HepG2 (cell line): Measurements from ENCODE around the gene EXOC3. TPM values are rescaled to one million over a fixed set of nuclear protein-coding genes. Genes with fewer than 3 reads are reported as not detected.

Experiments
- ATAC-seq: fragments of 200-7000 bp; cut with Tn5 transposase; 3 replicates; pipeline ENCODE4 v1.9.1; 2020; ENCODE audit warnings: mild to moderate bottlenecking, moderate library complexity
- BruUV-seq: library from RNA; stranded (reverse); fragments of 400-500 nt; replicated peaks from 2 replicates; lab custom pipeline; 2021; lab: Mats Ljungman, UMichigan
- CTCF ChIA-PET: fragments of 300-600 bp; formaldehyde crosslinking; extraction: SDS; loops from one replicate; lab custom pipeline; 2021; ENCODE audit warnings: low total read pairs, inconsistent platforms, low intra/inter-chr PET ratio; lab: Yijun Ruan, JAX
- POLR2A ChIA-PET: fragments of 350-600 bp; sonication (Branson Sonifier 250); formaldehyde crosslinking; loops from one replicate; lab custom pipeline; 2020; ENCODE audit warnings: antibody characterized with exemption, inconsistent platforms; lab: Yijun Ruan, JAX
- DNase-seq: peaks from one replicate; pipeline ENCODE4 v3.0.0-alpha.2; 2015; ENCODE audit warnings: low spot score
- FAIRE-seq: peaks from 3 replicates; lab custom pipeline; 2011; peaks lifted over from hg19 to GRCh38; lab: Jason Lieb, UNC
- H2AFZ ChIP-seq: one replicate; pipeline ENCODE4 v1.6.1; 2011; ENCODE audit warnings: low read length, inconsistent platforms
- H3K27ac ChIP-seq: fragments of 300-600 bp; 3 replicates; pipeline ENCODE4 v1.8.0; 2011; ENCODE audit warnings: mixed run types, mild to moderate bottlenecking, mixed read lengths, low read length, inconsistent platforms; ENCODE audit not compliant: insufficient read depth; ENCODE audit errors: extremely low read length
- H3K27me3 ChIP-seq, 2 experiments: fragments of 200-600 bp in 1 of 2; 2 replicates in 1 of 2; 3 replicates in 1 of 2; pipeline versions ENCODE4 v1.6.0 to v1.8.0; 2011; ENCODE audit warnings: low read length in 2 of 2, mild to moderate bottlenecking in 2 of 2, moderate library complexity in 2 of 2, inconsistent platforms in 1 of 2; ENCODE audit not compliant: insufficient read depth in 2 of 2, control insufficient read depth in 1 of 2
- H3K36me3 ChIP-seq, 2 experiments: fragments of 200-600 bp in 1 of 2; replicated peaks in 1 of 2; 2 replicates in 1 of 2; 3 replicates in 1 of 2; pipeline versions ENCODE4 v1.5.1 to v1.8.0; 2011; ENCODE audit warnings: low read length in 2 of 2, inconsistent platforms in 1 of 2; ENCODE audit not compliant: insufficient read depth in 2 of 2, control insufficient read depth in 1 of 2
- H3K4me1 ChIP-seq: 2 replicates; pipeline ENCODE4 v1.5.1; 2012; ENCODE audit warnings: low read length, inconsistent platforms; ENCODE audit not compliant: insufficient read depth
- H3K4me2 ChIP-seq: 2 replicates; pipeline ENCODE4 v1.6.0; 2011; ENCODE audit warnings: low read depth, low read length, inconsistent platforms
- H3K4me3 ChIP-seq, 3 experiments: fragments of 200-600 bp in 1 of 3; sonication (generic), shearing (Covaris generic) in 1 of 3; replicated peaks in 1 of 3; 2 replicates each; pipeline ENCODE4 v1.5.1; 2011 to 2016; ENCODE audit warnings: low read length in 3 of 3, inconsistent platforms in 2 of 3, low read depth in 2 of 3, mild to moderate bottlenecking in 2 of 3, control low read depth in 1 of 3, mixed read lengths in 1 of 3; ENCODE audit not compliant: insufficient read depth in 1 of 3
- H3K79me2 ChIP-seq: one replicate; pipeline ENCODE4 v1.6.1; 2011; ENCODE audit warnings: low read length, inconsistent platforms; ENCODE audit not compliant: insufficient read depth
- H3K9ac ChIP-seq: 2 replicates; pipeline ENCODE4 v1.6.0; 2011; ENCODE audit warnings: mild to moderate bottlenecking, low read depth, low read length, inconsistent platforms; ENCODE audit not compliant: insufficient read depth
- H3K9me3 ChIP-seq: 2 replicates; pipeline ENCODE4 v1.5.1; 2012; ENCODE audit warnings: mild to moderate bottlenecking, low read length
- H4K20me1 ChIP-seq: 2 replicates; pipeline ENCODE4 v1.6.0; 2011; ENCODE audit warnings: inconsistent platforms, mild to moderate bottlenecking, low read length, moderate library complexity; ENCODE audit not compliant: insufficient read depth
- MAZ ChIP-seq, 2 experiments: sonication (generic) in 1 of 2; formaldehyde crosslinking in 1 of 2; IDR thresholded peaks; 2 replicates each; pipeline versions ENCODE4 v1.5.0 to v1.6.1; 2012 to 2020; ENCODE audit warnings: low read depth in 2 of 2, mild to moderate bottlenecking in 2 of 2, borderline replicate concordance in 1 of 2, improper control_type of control experiment in 1 of 2, low read length in 1 of 2, missing genetic modification reagents in 1 of 2, moderate library complexity in 1 of 2
- NFE2L2 ChIP-seq: fragments of 150-350 bp; IDR thresholded peaks from 2 replicates; pipeline ENCODE4 v1.6.1; 2014; ENCODE audit warnings: low read length
- SMARCE1 ChIP-seq: fragments of 450-650 bp; IDR thresholded peaks from 2 replicates; pipeline ENCODE4 v1.6.1; 2017; ENCODE audit warnings: borderline replicate concordance
- WGBS: methylation state at CpG from one replicate; pipeline ENCODE4 v1.1.6; 2017; ENCODE audit warnings: low lambda C conversion rate; 5-methylcytosine and 5-hydroxymethylcytosine counted together
- in situ Hi-C: cut with HindIII; loops from 2 replicates; pipeline ENCODE4 v1.10.0; 2017; ENCODE audit warnings: low pct_unique_long_range_greater_than_20kb; ENCODE audit not compliant: extremely low pct_ligation_motif_present
- intact Hi-C: fragments of 100-400 bp; cut with micrococcal nuclease; formaldehyde crosslinking; loops from one replicate; pipeline ENCODE4 v1.10.0; 2022; ENCODE audit not compliant: unreplicated experiment
- polyA plus RNA-seq, 8 experiments: library from polyadenylated mRNA; depleted of rRNA in 3 of 8; stranded (reverse) in 7 of 8; unstranded in 1 of 8; fragments of >200 nt; fragmentation: Illumina TruSeq in 4 of 8; extraction: Trizol in 4 of 8; gene quantifications; 2 replicates each; pipeline versions ENCODE4 v1.2.1 to v1.2.3, GENCODE V29; 2011 to 2016; ENCODE audit warnings: low read depth in 4 of 8, missing spikeins in 1 of 8, mixed read lengths in 1 of 8; ENCODE audit not compliant: insufficient read depth in 1 of 8
- total RNA-seq, 5 experiments: library from RNA; depleted of rRNA; stranded (reverse); fragments of >200 nt; fragmentation: Illumina TruSeq; extraction: Trizol; gene quantifications; 2 replicates each; pipeline ENCODE4 v1.2.3, GENCODE V29; 2016; ENCODE audit warnings: low read depth in 1 of 5
- TF ChIP-seq, protein P1 (sequence below): sonication (generic); formaldehyde crosslinking; IDR thresholded peaks from 2 replicates; pipeline ENCODE4 v1.5.0; 2020; ENCODE audit warnings: mild to moderate bottlenecking, missing genetic modification reagents
- TF ChIP-seq, protein P2 (sequence below): sonication (generic); formaldehyde crosslinking; IDR thresholded peaks from one replicate; pipeline ENCODE4 v1.5.1; 2020; ENCODE audit warnings: mild to moderate bottlenecking, missing genetic modification reagents; ENCODE audit errors: not compliant biosample characterization
- TF ChIP-seq, protein P3 (sequence below): sonication (generic); formaldehyde crosslinking; IDR thresholded peaks from 2 replicates; pipeline ENCODE4 v1.5.1; 2020; ENCODE audit warnings: missing genetic modification reagents, mild to moderate bottlenecking, borderline replicate concordance
- TF ChIP-seq, protein P4 (sequence below): sonication (generic); formaldehyde crosslinking; IDR thresholded peaks from 2 replicates; pipeline ENCODE4 v1.5.0; 2020; ENCODE audit warnings: mild to moderate bottlenecking, low read depth, missing genetic modification reagents, borderline replicate concordance

Gene EXOC3
- total and polyA plus RNA-seq, 2 of the 13 experiments (the other 11 are each of a cell fraction or from before 2014, with no cell fraction given): 9.2 to 20.5 TPM

DNA sequence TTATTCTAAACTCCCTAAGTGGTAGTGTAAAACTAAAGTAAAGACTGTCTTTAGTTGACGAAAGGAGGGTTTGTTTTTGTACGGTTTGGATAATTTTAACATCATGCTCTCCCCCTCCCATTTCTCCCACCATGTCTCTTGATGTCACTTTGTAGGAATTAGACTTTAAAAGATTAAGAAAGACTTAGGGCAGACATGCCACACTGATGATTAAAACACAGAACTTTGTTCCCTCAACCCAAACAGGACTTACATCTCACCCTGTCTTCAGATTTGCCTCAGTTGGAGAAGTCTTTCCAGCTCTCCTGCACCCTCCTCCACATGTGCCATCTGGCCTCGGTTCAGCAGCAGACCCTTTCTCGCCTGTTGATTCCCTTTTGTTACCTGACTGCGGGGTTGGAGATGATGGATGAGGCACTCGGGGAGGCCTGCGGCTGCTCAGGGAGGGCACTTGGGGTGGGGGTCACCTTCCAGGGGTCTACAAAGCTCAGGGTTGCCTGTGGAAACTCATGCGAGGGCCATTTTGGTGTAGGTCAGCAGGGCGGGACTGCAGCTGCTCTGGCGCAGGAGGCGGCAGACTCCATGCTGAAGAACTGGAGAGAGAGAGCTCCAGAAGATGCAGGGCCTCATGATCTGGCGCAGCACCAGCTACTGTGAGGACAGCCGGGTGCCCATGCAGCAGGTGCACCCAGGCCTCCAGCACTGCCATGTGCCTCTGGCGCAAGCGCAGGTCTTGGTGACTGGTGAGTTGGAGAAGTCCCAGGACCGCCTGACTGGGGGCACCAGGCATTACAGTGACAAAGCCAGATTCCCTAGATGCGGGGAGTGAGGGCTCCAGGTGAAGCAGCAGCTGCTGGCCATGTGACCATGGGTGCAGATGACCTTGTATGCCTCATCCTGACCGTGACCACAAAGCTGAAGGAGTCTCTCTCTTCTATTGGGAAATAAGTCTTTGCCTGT lies 24.5 kb upstream of the EXOC3 start:
- Histone ChIP-seq H3K4me1 (peaks cover 11% of the 10 kb centered on the region), H3K79me2 (no peaks in the 10 kb centered on the region), H3K36me3 (no peaks in the 10 kb centered on the region), H3K9me3 (no peaks in the 10 kb centered on the region), H3K27me3 (no peaks in the 10 kb centered on the region), H3K4me3 (no peak overlapping the region), H3K9ac (no peak overlapping the region), H3K27ac (no peak overlapping the region), H4K20me1 (no peaks in the 10 kb centered on the region), H3K4me2 (no peak overlapping the region), H2AFZ (no peak overlapping the region)
- ATAC-seq (no peak), DNase-seq (no peak), FAIRE-seq (no peak)
- in situ Hi-C loops (no loop called here), intact Hi-C loops (no loop called here)
- BruUV-seq: no TSS peak
- CTCF ChIA-PET: no interaction called here
- WGBS: 60% methylated on average over 15 of the region's 18 CpGs
- POLR2A ChIA-PET: no interaction called here
- TF ChIP-seq, protein P1, sequence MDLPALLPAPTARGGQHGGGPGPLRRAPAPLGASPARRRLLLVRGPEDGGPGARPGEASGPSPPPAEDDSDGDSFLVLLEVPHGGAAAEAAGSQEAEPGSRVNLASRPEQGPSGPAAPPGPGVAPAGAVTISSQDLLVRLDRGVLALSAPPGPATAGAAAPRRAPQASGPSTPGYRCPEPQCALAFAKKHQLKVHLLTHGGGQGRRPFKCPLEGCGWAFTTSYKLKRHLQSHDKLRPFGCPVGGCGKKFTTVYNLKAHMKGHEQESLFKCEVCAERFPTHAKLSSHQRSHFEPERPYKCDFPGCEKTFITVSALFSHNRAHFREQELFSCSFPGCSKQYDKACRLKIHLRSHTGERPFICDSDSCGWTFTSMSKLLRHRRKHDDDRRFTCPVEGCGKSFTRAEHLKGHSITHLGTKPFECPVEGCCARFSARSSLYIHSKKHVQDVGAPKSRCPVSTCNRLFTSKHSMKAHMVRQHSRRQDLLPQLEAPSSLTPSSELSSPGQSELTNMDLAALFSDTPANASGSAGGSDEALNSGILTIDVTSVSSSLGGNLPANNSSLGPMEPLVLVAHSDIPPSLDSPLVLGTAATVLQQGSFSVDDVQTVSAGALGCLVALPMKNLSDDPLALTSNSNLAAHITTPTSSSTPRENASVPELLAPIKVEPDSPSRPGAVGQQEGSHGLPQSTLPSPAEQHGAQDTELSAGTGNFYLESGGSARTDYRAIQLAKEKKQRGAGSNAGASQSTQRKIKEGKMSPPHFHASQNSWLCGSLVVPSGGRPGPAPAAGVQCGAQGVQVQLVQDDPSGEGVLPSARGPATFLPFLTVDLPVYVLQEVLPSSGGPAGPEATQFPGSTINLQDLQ: no peak
- TF ChIP-seq MAZ (IDR thresholded peaks at IDR 0.05; ENCODE audit: borderline replicate concordance, low read depth, low read length): no peak
- TF ChIP-seq MAZ (CRISPR knock-in tag; IDR thresholded peaks at IDR 0.05; ENCODE audit: low read depth): no peak
- TF ChIP-seq, protein P2, sequence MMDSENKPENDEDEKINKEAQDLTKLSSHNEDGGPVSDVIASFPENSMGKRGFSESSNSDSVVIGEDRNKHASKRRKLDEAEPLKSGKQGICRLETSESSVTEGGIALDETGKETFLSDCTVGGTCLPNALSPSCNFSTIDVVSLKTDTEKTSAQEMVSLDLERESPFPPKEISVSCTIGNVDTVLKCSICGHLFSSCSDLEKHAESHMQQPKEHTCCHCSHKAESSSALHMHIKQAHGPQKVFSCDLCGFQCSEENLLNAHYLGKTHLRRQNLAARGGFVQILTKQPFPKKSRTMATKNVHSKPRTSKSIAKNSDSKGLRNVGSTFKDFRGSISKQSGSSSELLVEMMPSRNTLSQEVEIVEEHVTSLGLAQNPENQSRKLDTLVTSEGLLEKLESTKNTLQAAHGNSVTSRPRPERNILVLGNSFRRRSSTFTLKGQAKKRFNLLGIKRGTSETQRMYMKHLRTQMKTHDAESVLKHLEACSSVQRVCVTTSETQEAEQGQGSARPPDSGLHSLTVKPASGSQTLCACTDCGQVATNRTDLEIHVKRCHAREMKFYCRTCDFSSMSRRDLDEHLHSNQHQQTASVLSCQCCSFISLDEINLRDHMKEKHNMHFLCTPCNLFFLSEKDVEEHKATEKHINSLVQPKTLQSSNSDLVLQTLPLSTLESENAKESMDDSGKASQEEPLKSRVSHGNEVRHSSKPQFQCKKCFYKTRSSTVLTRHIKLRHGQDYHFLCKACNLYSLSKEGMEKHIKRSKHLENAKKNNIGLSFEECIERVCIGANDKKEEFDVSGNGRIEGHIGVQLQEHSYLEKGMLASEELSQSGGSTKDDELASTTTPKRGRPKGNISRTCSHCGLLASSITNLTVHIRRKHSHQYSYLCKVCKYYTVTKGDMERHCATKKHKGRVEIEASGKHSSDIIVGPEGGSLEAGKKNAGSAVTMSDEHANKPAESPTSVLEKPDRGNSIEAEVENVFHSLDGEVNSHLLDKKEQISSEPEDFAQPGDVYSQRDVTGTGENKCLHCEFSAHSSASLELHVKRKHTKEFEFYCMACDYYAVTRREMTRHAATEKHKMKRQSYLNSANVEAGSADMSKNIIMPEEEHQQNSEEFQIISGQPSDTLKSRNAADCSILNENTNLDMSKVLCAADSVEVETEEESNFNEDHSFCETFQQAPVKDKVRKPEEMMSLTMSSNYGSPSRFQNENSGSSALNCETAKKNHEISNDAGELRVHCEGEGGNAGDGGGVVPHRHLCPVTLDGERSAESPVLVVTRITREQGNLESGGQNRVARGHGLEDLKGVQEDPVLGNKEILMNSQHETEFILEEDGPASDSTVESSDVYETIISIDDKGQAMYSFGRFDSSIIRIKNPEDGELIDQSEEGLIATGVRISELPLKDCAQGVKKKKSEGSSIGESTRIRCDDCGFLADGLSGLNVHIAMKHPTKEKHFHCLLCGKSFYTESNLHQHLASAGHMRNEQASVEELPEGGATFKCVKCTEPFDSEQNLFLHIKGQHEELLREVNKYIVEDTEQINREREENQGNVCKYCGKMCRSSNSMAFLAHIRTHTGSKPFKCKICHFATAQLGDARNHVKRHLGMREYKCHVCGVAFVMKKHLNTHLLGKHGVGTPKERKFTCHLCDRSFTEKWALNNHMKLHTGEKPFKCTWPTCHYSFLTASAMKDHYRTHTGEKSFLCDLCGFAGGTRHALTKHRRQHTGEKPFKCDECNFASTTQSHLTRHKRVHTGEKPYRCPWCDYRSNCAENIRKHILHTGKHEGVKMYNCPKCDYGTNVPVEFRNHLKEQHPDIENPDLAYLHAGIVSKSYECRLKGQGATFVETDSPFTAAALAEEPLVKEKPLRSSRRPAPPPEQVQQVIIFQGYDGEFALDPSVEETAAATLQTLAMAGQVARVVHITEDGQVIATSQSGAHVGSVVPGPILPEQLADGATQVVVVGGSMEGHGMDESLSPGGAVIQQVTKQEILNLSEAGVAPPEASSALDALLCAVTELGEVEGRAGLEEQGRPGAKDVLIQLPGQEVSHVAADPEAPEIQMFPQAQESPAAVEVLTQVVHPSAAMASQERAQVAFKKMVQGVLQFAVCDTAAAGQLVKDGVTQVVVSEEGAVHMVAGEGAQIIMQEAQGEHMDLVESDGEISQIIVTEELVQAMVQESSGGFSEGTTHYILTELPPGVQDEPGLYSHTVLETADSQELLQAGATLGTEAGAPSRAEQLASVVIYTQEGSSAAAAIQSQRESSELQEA (CRISPR knock-in tag): no peak
- TF ChIP-seq SMARCE1: no peak
- TF ChIP-seq, protein P3, sequence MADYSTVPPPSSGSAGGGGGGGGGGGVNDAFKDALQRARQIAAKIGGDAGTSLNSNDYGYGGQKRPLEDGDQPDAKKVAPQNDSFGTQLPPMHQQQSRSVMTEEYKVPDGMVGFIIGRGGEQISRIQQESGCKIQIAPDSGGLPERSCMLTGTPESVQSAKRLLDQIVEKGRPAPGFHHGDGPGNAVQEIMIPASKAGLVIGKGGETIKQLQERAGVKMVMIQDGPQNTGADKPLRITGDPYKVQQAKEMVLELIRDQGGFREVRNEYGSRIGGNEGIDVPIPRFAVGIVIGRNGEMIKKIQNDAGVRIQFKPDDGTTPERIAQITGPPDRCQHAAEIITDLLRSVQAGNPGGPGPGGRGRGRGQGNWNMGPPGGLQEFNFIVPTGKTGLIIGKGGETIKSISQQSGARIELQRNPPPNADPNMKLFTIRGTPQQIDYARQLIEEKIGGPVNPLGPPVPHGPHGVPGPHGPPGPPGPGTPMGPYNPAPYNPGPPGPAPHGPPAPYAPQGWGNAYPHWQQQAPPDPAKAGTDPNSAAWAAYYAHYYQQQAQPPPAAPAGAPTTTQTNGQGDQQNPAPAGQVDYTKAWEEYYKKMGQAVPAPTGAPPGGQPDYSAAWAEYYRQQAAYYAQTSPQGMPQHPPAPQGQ (CRISPR knock-in tag): no peak
- TF ChIP-seq, protein P4, sequence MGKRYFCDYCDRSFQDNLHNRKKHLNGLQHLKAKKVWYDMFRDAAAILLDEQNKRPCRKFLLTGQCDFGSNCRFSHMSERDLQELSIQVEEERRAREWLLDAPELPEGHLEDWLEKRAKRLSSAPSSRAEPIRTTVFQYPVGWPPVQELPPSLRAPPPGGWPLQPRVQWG (CRISPR knock-in tag): no peak
- TF ChIP-seq NFE2L2: no peak
